Neuron (in vitro differentiated cells): ENCODE data around the gene PRX.

Source experiments
- H2AFZ ChIP-seq: one replicate; pipeline ENCODE4 v1.6.1; 2013; ENCODE audit warnings: low read depth, mild to moderate bottlenecking, inconsistent platforms, low read length, moderate library complexity
- H3K27me3 ChIP-seq: one replicate; pipeline ENCODE4 v1.6.1; 2013; ENCODE audit warnings: low read length; ENCODE audit not compliant: insufficient read depth
- H3K36me3 ChIP-seq: one replicate; pipeline ENCODE4 v1.6.1; 2013; ENCODE audit warnings: low read length; ENCODE audit not compliant: insufficient read depth
- H3K4me1 ChIP-seq: one replicate; pipeline ENCODE4 v1.6.1; 2013; ENCODE audit warnings: low read length; ENCODE audit not compliant: insufficient read depth
- H3K4me3 ChIP-seq: 2 replicates; pipeline ENCODE4 v1.5.1; 2013; ENCODE audit warnings: mild to moderate bottlenecking, low read length, moderate library complexity
- H3K9me3 ChIP-seq: one replicate; pipeline ENCODE4 v1.6.1; 2013; ENCODE audit warnings: low read length

The PRX gene

DNA sequence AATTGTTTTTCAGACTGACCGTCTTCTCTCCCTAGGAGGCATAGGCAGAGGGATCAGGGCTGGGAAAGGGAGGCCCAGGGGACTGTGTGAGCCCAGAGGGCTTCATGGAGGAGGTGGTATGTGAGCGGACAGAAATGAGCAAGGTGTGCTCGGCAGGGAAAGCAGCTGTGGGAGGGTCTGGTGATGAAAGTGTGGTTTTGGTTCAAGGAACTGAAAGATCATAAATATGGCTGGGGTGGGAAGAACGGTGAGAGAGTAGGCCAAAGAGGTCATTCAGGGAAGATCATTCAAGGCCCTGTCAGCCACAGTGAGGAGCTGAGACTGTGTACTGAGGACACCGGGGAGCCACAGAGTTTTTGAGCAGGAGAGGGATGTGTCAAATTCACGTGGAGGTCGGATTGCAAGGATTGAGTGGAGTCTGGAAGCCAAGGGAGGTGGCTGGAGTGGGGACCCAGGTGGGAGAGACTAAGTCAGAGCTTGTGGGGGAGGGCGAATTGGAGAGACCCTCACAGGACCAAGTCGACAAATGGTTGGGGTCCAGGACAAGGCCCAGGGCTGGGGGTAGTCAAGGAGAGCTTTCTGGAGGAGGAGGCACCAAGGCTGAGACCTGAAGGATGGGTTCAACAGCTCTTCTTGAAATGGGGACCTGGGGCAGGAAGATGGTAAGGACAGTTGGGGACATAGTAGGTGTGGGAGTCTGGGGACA lies 57.0 kb downstream of the PRX start:
- Histone ChIP-seq H3K4me1 (no peaks in the 10 kb centered on the region), H3K4me3 (no peak overlapping the region), H2AFZ (no peak overlapping the region), H3K27me3 (no peaks in the 10 kb centered on the region), H3K9me3 (no peaks in the 10 kb centered on the region), H3K36me3 (no peaks in the 10 kb centered on the region)

DNA sequence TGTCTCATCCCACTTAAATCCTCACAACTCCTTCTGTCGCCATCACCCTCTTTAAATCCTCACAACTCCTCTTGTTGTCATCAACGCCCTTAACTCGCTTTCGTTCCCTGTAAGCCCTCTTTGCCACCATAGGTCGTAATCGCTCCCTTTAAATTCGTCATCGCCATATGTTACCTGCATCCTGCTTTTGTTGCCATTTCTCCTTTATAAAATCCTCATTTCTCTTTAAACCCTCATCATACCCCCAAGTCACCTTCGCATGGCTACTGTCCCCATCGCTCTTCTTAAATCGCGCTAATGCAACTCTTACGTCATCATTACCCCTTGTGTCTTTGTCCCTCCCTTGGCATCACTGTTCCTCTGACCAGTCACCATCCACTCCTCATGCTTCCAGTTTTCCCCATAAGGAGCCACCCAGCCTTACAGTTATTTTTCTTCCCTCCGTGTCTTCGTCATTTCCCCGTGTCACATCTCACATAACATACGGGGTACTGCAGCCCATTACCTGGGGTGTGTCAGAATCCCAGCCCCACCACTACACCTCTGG lies 64.1 kb downstream of the PRX start:
- H3K4me3 ChIP-seq: peak overlapping the region; percentile 74
- peaks cover 11% of the 10 kb centered on the region for H3K4me1 ChIP-seq
- H3K9me3 ChIP-seq: no peaks in the 10 kb centered on the region
- H3K36me3 ChIP-seq: no peaks in the 10 kb centered on the region
- peak overlapping the region; percentile 0 for H2AFZ ChIP-seq
- H3K27me3 ChIP-seq: no peaks in the 10 kb centered on the region

DNA sequence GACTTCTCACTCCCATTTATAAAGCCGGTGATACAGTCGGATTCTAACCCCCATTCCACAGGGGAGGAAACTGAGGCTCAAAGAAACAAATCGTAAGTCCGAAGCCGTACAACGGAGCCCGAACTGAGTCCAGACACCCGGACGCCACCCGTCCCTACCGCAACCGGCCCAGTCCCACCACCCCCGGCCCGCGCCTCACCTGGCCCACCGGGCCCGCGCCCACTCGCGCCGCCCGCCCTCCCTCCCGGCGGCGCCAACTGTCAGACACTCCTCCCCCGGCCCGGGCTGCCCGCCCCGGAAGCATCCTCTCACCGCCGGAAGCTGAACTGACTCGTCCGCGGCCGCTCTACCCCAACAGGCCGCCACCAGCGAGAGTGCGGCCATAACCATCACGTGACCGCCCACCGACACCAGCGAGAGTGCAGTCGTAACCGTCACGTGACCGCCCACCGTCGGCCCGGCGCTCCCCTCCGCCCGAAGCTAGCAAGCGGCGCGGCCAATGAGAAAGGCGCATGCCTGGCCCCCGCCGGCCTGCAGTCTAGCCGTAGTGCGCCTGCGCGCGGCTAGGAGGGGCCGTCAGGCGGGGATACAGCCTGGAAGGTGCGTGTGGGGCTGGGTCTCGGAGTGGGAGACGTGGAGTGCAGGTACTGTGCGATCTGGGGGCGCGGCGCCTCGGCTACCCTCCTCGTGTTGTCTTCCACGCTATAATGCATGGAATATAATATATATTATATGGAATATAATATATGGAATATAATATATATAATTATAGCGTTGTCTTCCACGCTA lies 64.9 kb downstream of the PRX start, which contains the start of the genes C19orf47 and PLD3:
Gene C19orf47 (minus strand): TSS at position 273 of the 789 bp plus-strand sequence. CDS start 6,540 bp downstream, outside the sequence.
Gene PLD3 (plus strand): TSS at position 571 of the 789 bp plus-strand sequence. CDS start 17,789 bp downstream, outside the sequence.
- H2AFZ ChIP-seq: peak within 1 kb of the TSS; percentile 52
- H3K4me1 ChIP-seq: peaks cover 11% of the 10 kb centered on the region
- no peaks in the 10 kb centered on the region for H3K9me3 ChIP-seq

DNA sequence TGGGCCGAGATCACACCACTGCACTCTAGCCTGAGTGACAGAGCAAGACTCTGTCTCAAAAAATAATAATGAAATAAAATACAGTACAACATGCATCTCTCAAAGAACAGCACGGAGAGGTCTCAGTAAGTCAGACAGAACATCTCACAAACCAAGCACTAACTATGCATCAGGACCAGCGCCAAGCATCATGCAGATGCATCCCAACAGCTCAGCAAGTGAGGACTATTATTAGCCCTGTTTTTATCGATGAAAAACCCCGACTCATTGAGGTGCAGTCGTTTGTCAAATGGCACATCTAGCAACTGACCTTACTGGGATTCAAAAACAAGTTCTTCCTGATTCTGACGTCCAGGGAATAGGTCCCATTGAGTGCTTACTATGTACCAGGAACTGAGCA lies 68.8 kb downstream of the PRX start:
- Histone ChIP-seq H3K4me3 (no peak overlapping the region), H3K4me1 (peaks cover 11% of the 10 kb centered on the region), H3K27me3 (no peaks in the 10 kb centered on the region), H2AFZ (no peak overlapping the region), H3K36me3 (peaks cover 8% of the 10 kb centered on the region), H3K9me3 (no peaks in the 10 kb centered on the region)

More for the DNA sequence above, 64.9 kb downstream of the PRX start, which contains the start of the genes C19orf47 and PLD3:
- no peaks in the 10 kb centered on the region for H3K27me3 ChIP-seq
- peak within 1 kb of the TSS; percentile 74 for H3K4me3 ChIP-seq
- peaks cover under 1% of the 10 kb centered on the region for H3K36me3 ChIP-seq
